Fibroblast of lung (primary cell): ENCODE measurements around the gene DSG1.

ENCODE experiments used
- CTCF ChIP-seq, 2 donors: IDR thresholded peaks in 1 of 2; conservative IDR thresholded peaks in 1 of 2; 1 replicate in 1 of 2; 2 replicates in 1 of 2; pipeline ENCODE4 v1.5.1; 2011 to 2012; ENCODE audit warnings: low read length in 2 of 2, control low read depth in 1 of 2, inconsistent platforms in 1 of 2, low read depth in 1 of 2, mild to moderate bottlenecking in 1 of 2
- EZH2 ChIP-seq: IDR thresholded peaks from 2 replicates; pipeline ENCODE4 v1.5.1; 2012; ENCODE audit warnings: low read length, control low read depth, mild to moderate bottlenecking; ENCODE audit errors: missing control alignments

- TF ChIP-seq CTCF (conservative IDR thresholded peaks at IDR 0.05 in 1 of 2, IDR thresholded peaks at IDR 0.05 in 1 of 2; ENCODE audit: low read depth in 1 of 2, low read length in 2 of 2), result no peak
- TF ChIP-seq EZH2, result no peak
Measured at GRCh38 chr18:31343454-31343853, 25.5 kb downstream of the DSG1 start.
